Adrenal gland (tissue), 12 donors: ENCODE data around the gene TPGS1. TPM values are rescaled to one million over a fixed set of nuclear protein-coding genes. Genes with fewer than 3 reads are reported as not detected.

Source experiments
- DNase-seq, 7 donors: peaks; one replicate each; pipeline ENCODE4 v3.0.0-alpha.2; 2019 to 2020
- H3K27ac ChIP-seq, 5 donors: fragments of 200-600 bp; sonication (generic) in 4 of 5; 1 replicate in 3 of 5; 2 replicates in 2 of 5; pipeline versions ENCODE4 v1.5.1 to v1.8.0; 2016 to 2020; ENCODE audit warnings: mild to moderate bottlenecking in 1 of 5
- H3K27me3 ChIP-seq: fragments of 200-600 bp; 2 replicates; pipeline ENCODE4 v1.8.0; 2021
- H3K36me3 ChIP-seq, 2 donors: fragments of 200-600 bp; replicated peaks in 1 of 2; 1 replicate in 1 of 2; 2 replicates in 1 of 2; pipeline versions ENCODE4 v1.5.1 to v1.8.0; 2018 to 2022
- H3K4me1 ChIP-seq, 2 donors: fragments of 200-600 bp; replicated peaks in 1 of 2; 1 replicate in 1 of 2; 2 replicates in 1 of 2; pipeline versions ENCODE4 v1.5.1 to v1.8.0; 2018 to 2021
- H3K4me3 ChIP-seq, 4 donors: fragments of 200-600 bp; sonication (generic) in 3 of 4; one replicate each; pipeline ENCODE4 v1.5.1; 2016 to 2018
- H3K9me3 ChIP-seq, 3 donors: fragments of 200-600 bp; sonication (generic) in 1 of 3; replicated peaks in 1 of 3; 1 replicate in 2 of 3; 2 replicates in 1 of 3; pipeline versions ENCODE4 v1.5.1 to v1.8.0; 2016 to 2021
- POLR2A ChIP-seq, 2 donors: fragments of 450-650 bp; IDR thresholded peaks; one replicate each; pipeline ENCODE4 v1.6.1; 2017; ENCODE audit warnings: antibody characterized with exemption in 2 of 2, mild to moderate bottlenecking in 2 of 2, moderate library complexity in 1 of 2
- WGBS, 4 donors: extraction: QIAGEN DNeasy Blood & Tissue Kit in 2 of 4; methylation state at CpG; one replicate each; pipeline versions ENCODE4 v1.1.5 to v1.1.7; 2013 to 2017; 5-methylcytosine and 5-hydroxymethylcytosine counted together
- intact Hi-C, 2 donors: fragments of 100-400 bp; cut with DNase I; formaldehyde crosslinking; loops; one replicate each; pipeline versions ENCODE4 v1.14.1 to v1.15.0; 2022 to 2023
- polyA plus RNA-seq, 3 donors: library from polyadenylated mRNA; stranded (reverse); fragments of 200-250 nt in 2 of 3; fragments of 350-450 nt in 1 of 3; fragmentation: Illumina TruSeq in 1 of 3; extraction: RNeasy Lipid Tissue Mini Kit (QIAGEN cat#74804) in 1 of 3; gene quantifications; one replicate each; pipeline ENCODE4 v1.2.3, GENCODE V29; 2013 to 2014
- total RNA-seq, 9 donors: library from RNA; depleted of rRNA in 4 of 9; stranded (reverse); fragments of >200 nt in 4 of 9; fragments of 120-200 nt in 1 of 9; fragmentation: NEBNext Ultra II Directional in 1 of 9; extraction: Animal tissue kit (Norgen Biotek cat#: 25700) in 1 of 9; gene quantifications; one replicate each; pipeline versions ENCODE4 v1.1.0 to v1.2.4, GENCODE V29; 2013 to 2023
- TF ChIP-seq, protein P1 (sequence below), 6 experiments: fragments of 450-650 bp in 4 of 6; fragments of 200-600 bp in 2 of 6; sonication (generic) in 1 of 6; IDR thresholded peaks; 1 replicate in 5 of 6; 2 replicates in 1 of 6; pipeline versions ENCODE4 v1.5.1 to v1.8.0; 2016 to 2021; ENCODE audit warnings: antibody characterized with exemption in 6 of 6, mild to moderate bottlenecking in 2 of 6, moderate library complexity in 1 of 6
- donor health status: healthy with polysubstance abuse.
- donor health status: Bipolar disorder and iron deficiency.
- donor health status: DM: yes; HTN: yes; CAD: no.
- donor health status: DM: no; HTN: no; CAD: no.
- donor health status: DM: no; HTN: no; CAD: no.
- donor health status: DM: yes; HTN: yes; CAD: no.

Gene TPGS1
- total and polyA plus RNA-seq, 12 donors, result 0.07 to 123 (median 36.7) TPM

DNA sequence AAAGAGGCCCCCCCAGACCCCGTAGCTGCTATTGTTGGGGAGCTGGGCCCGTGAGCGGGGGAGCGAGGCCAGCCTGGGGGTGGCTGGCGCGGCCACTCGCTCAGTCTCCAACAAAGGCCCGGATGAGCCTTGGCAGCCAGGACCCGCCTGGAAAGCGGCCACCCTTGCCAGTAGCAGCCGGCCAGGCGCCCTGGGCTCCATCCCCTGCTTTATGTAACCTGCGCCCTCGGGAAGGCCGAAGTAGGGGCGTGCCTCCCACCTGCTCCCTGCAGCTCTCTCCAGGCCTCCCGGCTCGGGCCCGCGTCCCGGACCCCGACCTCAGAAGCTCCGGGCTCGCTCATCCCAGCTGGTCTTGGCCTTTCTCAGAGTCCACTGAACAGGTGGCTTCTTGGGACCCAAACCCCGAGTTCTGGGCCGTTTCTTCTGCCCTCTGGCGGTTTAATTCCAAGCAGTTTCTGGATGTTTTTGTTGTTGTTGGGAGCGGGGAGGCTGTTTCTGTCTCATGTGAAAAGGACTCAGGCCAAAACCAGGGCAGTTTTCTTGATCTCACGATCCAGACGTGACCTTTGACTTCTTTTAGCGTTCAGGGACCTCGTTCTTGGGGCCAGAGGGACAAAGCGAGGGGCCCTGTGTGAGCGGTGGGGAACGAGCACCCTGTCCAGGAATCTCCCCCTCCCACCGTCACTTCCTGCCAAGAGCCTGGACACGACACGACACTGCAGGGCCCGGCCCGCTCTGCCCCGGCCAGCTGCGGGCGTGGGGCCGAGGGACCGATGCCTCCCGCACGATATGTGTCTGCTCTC, 25.5 kb downstream of the TPGS1 start:
- Histone ChIP-seq H3K4me3 (peak overlapping the region; percentile 34 to 100 (median 75)), H3K27me3 (no peaks in the 10 kb centered on the region), H3K36me3 (peaks cover 0 to 24% of the 10 kb centered on the region in 2 donors), H3K27ac (peak overlapping the region; percentile 60 to 97 (median 87)), H3K9me3 (no peaks in the 10 kb centered on the region), H3K4me1 (peaks cover 13 to 14% of the 10 kb centered on the region in 2 donors)
- TF ChIP-seq POLR2A (IDR thresholded peaks at IDR 0.05), result peak in 1 of 2 donors; percentile 39
- TF ChIP-seq, protein P1, sequence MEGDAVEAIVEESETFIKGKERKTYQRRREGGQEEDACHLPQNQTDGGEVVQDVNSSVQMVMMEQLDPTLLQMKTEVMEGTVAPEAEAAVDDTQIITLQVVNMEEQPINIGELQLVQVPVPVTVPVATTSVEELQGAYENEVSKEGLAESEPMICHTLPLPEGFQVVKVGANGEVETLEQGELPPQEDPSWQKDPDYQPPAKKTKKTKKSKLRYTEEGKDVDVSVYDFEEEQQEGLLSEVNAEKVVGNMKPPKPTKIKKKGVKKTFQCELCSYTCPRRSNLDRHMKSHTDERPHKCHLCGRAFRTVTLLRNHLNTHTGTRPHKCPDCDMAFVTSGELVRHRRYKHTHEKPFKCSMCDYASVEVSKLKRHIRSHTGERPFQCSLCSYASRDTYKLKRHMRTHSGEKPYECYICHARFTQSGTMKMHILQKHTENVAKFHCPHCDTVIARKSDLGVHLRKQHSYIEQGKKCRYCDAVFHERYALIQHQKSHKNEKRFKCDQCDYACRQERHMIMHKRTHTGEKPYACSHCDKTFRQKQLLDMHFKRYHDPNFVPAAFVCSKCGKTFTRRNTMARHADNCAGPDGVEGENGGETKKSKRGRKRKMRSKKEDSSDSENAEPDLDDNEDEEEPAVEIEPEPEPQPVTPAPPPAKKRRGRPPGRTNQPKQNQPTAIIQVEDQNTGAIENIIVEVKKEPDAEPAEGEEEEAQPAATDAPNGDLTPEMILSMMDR (IDR thresholded peaks at IDR 0.05), result peak; percentile 15 to 60 (median 48)
- intact Hi-C loops, result loop anchor here in 1 of 2 donors (5.0 kb wide), 1 partner anchor 35 kb away; no protein-coding TSS in a partner anchor
- WGBS, 4 donors, result 0 to 1% (median 1%) methylated on average over 23 to 47 of the region's 47 CpGs
- peak; percentile 76 to 90 (median 88) for DNase-seq

DNA sequence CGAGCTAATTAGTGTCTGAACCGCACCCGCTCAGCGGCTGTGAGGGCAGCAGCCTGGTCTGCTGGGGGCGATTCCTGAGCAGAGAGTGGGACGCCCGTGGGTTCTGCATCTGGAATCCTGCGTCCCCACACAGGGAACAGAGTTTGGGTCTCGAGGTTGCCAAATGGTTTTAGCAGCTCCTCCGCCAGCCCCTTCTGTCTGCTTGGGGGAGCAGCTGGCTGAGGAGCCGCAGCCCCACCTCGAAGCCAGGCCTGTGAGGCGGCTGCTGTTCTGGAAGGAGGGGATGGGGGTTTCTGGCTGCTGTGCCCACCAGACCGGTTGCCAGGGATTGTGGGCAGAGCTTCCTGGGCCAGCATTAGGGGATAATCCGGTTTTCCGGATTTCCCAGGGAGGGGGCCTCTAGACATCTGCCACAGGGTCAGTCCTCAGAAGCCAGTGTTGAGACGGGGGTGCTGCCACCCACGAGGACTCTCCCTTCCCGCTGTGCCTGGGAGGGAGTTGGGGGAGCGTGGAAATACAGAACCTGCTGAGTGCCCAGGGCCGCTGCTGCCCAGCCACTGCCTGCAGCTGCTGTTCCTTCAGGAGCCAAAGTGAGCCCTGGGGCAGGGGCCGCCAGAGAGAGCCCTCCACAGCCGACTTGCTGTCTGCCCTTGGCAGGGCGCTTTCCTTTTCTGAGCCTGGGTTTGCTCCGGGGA, 26.2 kb downstream of the TPGS1 start:
- Histone ChIP-seq H3K4me1 (peaks cover 13 to 14% of the 10 kb centered on the region in 2 donors), H3K4me3 (peak overlapping the region in 2 of 4 donors; percentile 82 to 100), H3K36me3 (peaks cover 0 to 31% of the 10 kb centered on the region in 2 donors), H3K27me3 (no peaks in the 10 kb centered on the region), H3K9me3 (no peaks in the 10 kb centered on the region), H3K27ac (peak overlapping the region; percentile 60 to 97 (median 87))
- intact Hi-C loops, result loop anchor here in 1 of 2 donors (5.0 kb wide), 1 partner anchor 34 kb away; no protein-coding TSS in a partner anchor
- no peak for DNase-seq
- TF ChIP-seq POLR2A (IDR thresholded peaks at IDR 0.05), result no peak
- TF ChIP-seq, protein P1 (IDR thresholded peaks at IDR 0.05), result no peak
- WGBS, 4 donors, result 26 to 65% (median 34%) methylated on average over 2 to 25 of the region's 25 CpGs

DNA sequence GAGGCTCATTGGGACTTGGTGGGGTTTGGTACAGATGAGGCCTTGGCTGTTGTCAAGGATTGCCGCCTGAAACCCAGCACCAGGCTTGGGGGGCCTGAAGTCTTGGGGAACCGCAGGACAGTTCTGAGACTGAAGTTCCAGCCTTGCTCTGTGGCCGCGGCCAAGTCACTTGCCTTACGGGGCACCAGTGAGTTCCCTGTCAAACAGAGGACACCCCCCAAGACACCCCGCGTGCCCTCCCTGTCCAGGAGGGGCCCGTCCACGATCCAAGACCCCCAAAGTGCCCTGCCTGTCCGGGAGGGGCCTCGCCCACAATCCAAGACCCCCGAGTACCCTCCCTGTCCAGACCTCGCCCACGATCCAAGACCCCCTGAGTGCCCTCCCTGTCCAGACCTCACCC, 26.8 kb downstream of the TPGS1 start:
- Histone ChIP-seq H3K4me1 (peaks cover 13 to 14% of the 10 kb centered on the region in 2 donors), H3K36me3 (peaks cover 0 to 36% of the 10 kb centered on the region in 2 donors), H3K27ac (peak overlapping the region in 2 of 5 donors; percentile 87 to 97), H3K27me3 (no peaks in the 10 kb centered on the region), H3K9me3 (no peaks in the 10 kb centered on the region), H3K4me3 (no peak overlapping the region)
- intact Hi-C loops, result loop anchor here in 1 of 2 donors (5.0 kb wide), 1 partner anchor 33 kb away; no protein-coding TSS in a partner anchor
- WGBS, 4 donors, result 66 to 84% (median 70%) methylated on average over 12 to 14 of the region's 14 CpGs
- TF ChIP-seq, protein P1 (IDR thresholded peaks at IDR 0.05), result no peak
- no peak for TF ChIP-seq POLR2A (IDR thresholded peaks at IDR 0.05)
- DNase-seq, result no peak
